ENCODE data around the gene CRBN. TPM values are rescaled to one million over a fixed set of nuclear protein-coding genes. Genes with fewer than 3 reads are reported as not detected.
A peak's percentile ranks its signal among the peaks of the same experiment; 100 is the strongest.

Gene CRBN
- total RNA-seq = 10 to 100 TPM; 39.8 to 42.5 TPM

- H3K36me3 Mint-ChIP-seq = peaks cover 6% of the 10 kb centered on the region
- H3K9me3 Mint-ChIP-seq (ENCODE audit: low read depth) = no peaks in the 10 kb centered on the region
- H3K4me3 Mint-ChIP-seq = peak within 1 kb of the TSS; percentile 84
- CTCF ChIA-PET = interaction anchor here (0.6 to 1.0 kb wide), 4 partner anchors 21 to 73 kb away, joined by 3 to 6 read pairs (median 3); no protein-coding TSS in a partner anchor
- peak; percentile 98 for ATAC-seq
- peak within 1 kb of the TSS; percentile 81 for H3K27ac Mint-ChIP-seq
- peaks cover 44% of the 10 kb centered on the region for H3K4me1 Mint-ChIP-seq
- no peaks in the 10 kb centered on the region for H3K27me3 Mint-ChIP-seq
- peak; percentile 92 for DNase-seq
These were observed at the start of gene CRBN for GRCh38 chr3:3179407-3180094. Gene CRBN (minus strand): TSS chr3:3179691. CDS start chr3:3179687, 4 bp downstream.

- Mint-ChIP-seq H3K27ac (no peak overlapping the region), H3K4me3 (no peak overlapping the region), H3K4me1 (no peaks in the 10 kb centered on the region), H3K27me3 (peaks cover 2% of the 10 kb centered on the region), H3K9me3 (ENCODE audit: low read depth) (no peaks in the 10 kb centered on the region), H3K36me3 (no peaks in the 10 kb centered on the region)
- DNase-seq = no peak
- CTCF ChIA-PET = no interaction called here
- ATAC-seq = no peak
These were observed 48.1 kb upstream of the CRBN start for GRCh38 chr3:3227640-3228039.

- CTCF ChIA-PET = no interaction called here
- no peak overlapping the region for H3K27ac Mint-ChIP-seq
- peaks cover 8% of the 10 kb centered on the region for H3K27me3 Mint-ChIP-seq
- no peaks in the 10 kb centered on the region for H3K4me1 Mint-ChIP-seq
- H3K36me3 Mint-ChIP-seq = no peaks in the 10 kb centered on the region
- H3K9me3 Mint-ChIP-seq (ENCODE audit: low read depth) = no peaks in the 10 kb centered on the region
- DNase-seq = no peak
- no peak for ATAC-seq
- H3K4me3 Mint-ChIP-seq = no peak overlapping the region
These were observed 42.0 kb upstream of the CRBN start for GRCh38 chr3:3221528-3221927.

GRCh38 chr3:3216401-3216800, 36.9 kb upstream of the CRBN start:
- Mint-ChIP-seq H3K27ac (no peak overlapping the region), H3K36me3 (no peaks in the 10 kb centered on the region), H3K9me3 (ENCODE audit: low read depth) (no peaks in the 10 kb centered on the region), H3K27me3 (peaks cover 10% of the 10 kb centered on the region), H3K4me1 (no peaks in the 10 kb centered on the region), H3K4me3 (no peak overlapping the region)
- CTCF ChIA-PET = no interaction called here
- DNase-seq (no peak), ATAC-seq (no peak)

GRCh38 chr3:3212781-3213440, 33.4 kb upstream of the CRBN start:
- Mint-ChIP-seq H3K4me3 (no peak overlapping the region), H3K27ac (no peak overlapping the region)
- CTCF ChIA-PET = no interaction called here

GRCh38 chr3:3209714-3210113, 30.2 kb upstream of the CRBN start:
- Mint-ChIP-seq H3K27me3 (peaks cover 13% of the 10 kb centered on the region), H3K36me3 (no peaks in the 10 kb centered on the region), H3K4me1 (no peaks in the 10 kb centered on the region), H3K4me3 (no peak overlapping the region), H3K27ac (no peak overlapping the region), H3K9me3 (ENCODE audit: low read depth) (no peaks in the 10 kb centered on the region)
- no peak for DNase-seq
- no peak for ATAC-seq
- CTCF ChIA-PET = no interaction called here

More at GRCh38 chr3:3212781-3213440, 33.4 kb upstream of the CRBN start:
- ATAC-seq = no peak
- no peaks in the 10 kb centered on the region for H3K36me3 Mint-ChIP-seq
- no peaks in the 10 kb centered on the region for H3K4me1 Mint-ChIP-seq
- H3K9me3 Mint-ChIP-seq (ENCODE audit: low read depth) = no peaks in the 10 kb centered on the region
- H3K27me3 Mint-ChIP-seq = peaks cover 11% of the 10 kb centered on the region
- no peak for DNase-seq

- ATAC-seq (no peak), DNase-seq (no peak)
- Mint-ChIP-seq H3K27ac (no peak overlapping the region), H3K27me3 (peaks cover 13% of the 10 kb centered on the region), H3K4me3 (no peak overlapping the region), H3K9me3 (ENCODE audit: low read depth) (no peaks in the 10 kb centered on the region), H3K36me3 (no peaks in the 10 kb centered on the region), H3K4me1 (no peaks in the 10 kb centered on the region)
- CTCF ChIA-PET = no interaction called here
These were observed 29.6 kb upstream of the CRBN start for GRCh38 chr3:3209057-3209456.

- Mint-ChIP-seq H3K27ac (no peak overlapping the region), H3K27me3 (peaks cover 2% of the 10 kb centered on the region), H3K36me3 (no peaks in the 10 kb centered on the region), H3K9me3 (ENCODE audit: low read depth) (no peaks in the 10 kb centered on the region), H3K4me3 (no peak overlapping the region), H3K4me1 (peaks cover 17% of the 10 kb centered on the region)
- DNase-seq (no peak), ATAC-seq (peak; percentile 82)
- CTCF ChIA-PET = interaction anchor here (0.7 to 3.3 kb wide), 6 partner anchors 10 to 1070 kb away, joined by 3 to 26 read pairs (median 5); no protein-coding TSS in a partner anchor
These were observed 22.1 kb upstream of the CRBN start for GRCh38 chr3:3201611-3202010.

- no peak for DNase-seq
- Mint-ChIP-seq H3K36me3 (no peaks in the 10 kb centered on the region), H3K4me3 (no peak overlapping the region), H3K27me3 (no peaks in the 10 kb centered on the region), H3K4me1 (peaks cover 17% of the 10 kb centered on the region), H3K9me3 (ENCODE audit: low read depth) (no peaks in the 10 kb centered on the region), H3K27ac (no peak overlapping the region)
- CTCF ChIA-PET = interaction anchor here (0.7 to 3.3 kb wide), 14 partner anchors 9 to 1093 kb away, joined by 3 to 26 read pairs (median 4); no protein-coding TSS in a partner anchor
- ATAC-seq = no peak
These were observed 21.2 kb upstream of the CRBN start for GRCh38 chr3:3200632-3201212.

GRCh38 chr3:3199306-3199705, 19.8 kb upstream of the CRBN start:
- Mint-ChIP-seq H3K4me1 (peaks cover 20% of the 10 kb centered on the region), H3K36me3 (no peaks in the 10 kb centered on the region), H3K4me3 (no peak overlapping the region), H3K27me3 (no peaks in the 10 kb centered on the region), H3K27ac (no peak overlapping the region), H3K9me3 (ENCODE audit: low read depth) (no peaks in the 10 kb centered on the region)
- DNase-seq = no peak
- CTCF ChIA-PET = interaction anchor here (1.4 to 3.3 kb wide), 2 partner anchors 799 to 1091 kb away, joined by 3 to 26 read pairs; no protein-coding TSS in a partner anchor
- ATAC-seq = no peak

- CTCF ChIA-PET = interaction anchor here (0.8 to 1.1 kb wide), 2 partner anchors 802 to 1095 kb away, joined by 3 to 4 read pairs; no protein-coding TSS in a partner anchor
- H3K36me3 Mint-ChIP-seq = no peaks in the 10 kb centered on the region
- H3K9me3 Mint-ChIP-seq (ENCODE audit: low read depth) = no peaks in the 10 kb centered on the region
- H3K4me1 Mint-ChIP-seq = peaks cover 22% of the 10 kb centered on the region
- no peak for ATAC-seq
- H3K4me3 Mint-ChIP-seq = no peak overlapping the region
- DNase-seq = no peak
- no peak overlapping the region for H3K27ac Mint-ChIP-seq
- H3K27me3 Mint-ChIP-seq = no peaks in the 10 kb centered on the region
These were observed 16.8 kb upstream of the CRBN start for GRCh38 chr3:3196148-3196861.

GRCh38 chr3:3194861-3195260, 15.4 kb upstream of the CRBN start:
- DNase-seq (no peak), ATAC-seq (no peak)
- Mint-ChIP-seq H3K9me3 (ENCODE audit: low read depth) (no peaks in the 10 kb centered on the region), H3K27ac (no peak overlapping the region), H3K27me3 (peaks cover 2% of the 10 kb centered on the region), H3K4me3 (no peak overlapping the region), H3K36me3 (no peaks in the 10 kb centered on the region), H3K4me1 (peaks cover 19% of the 10 kb centered on the region)
- CTCF ChIA-PET = interaction anchor here (1.4 kb wide), 1 partner anchor 1095 kb away, joined by 3 read pairs; no protein-coding TSS in a partner anchor

GRCh38 chr3:3192286-3192675, 12.8 kb upstream of the CRBN start:
- CTCF ChIA-PET = interaction anchor here (1.2 kb wide), 1 partner anchor 8 kb away, joined by 7 read pairs; no protein-coding TSS in a partner anchor
- peak; percentile 20 for ATAC-seq
- peaks cover 4% of the 10 kb centered on the region for H3K27me3 Mint-ChIP-seq
- no peak for DNase-seq
- H3K27ac Mint-ChIP-seq = peak overlapping the region; percentile 56
- H3K36me3 Mint-ChIP-seq = no peaks in the 10 kb centered on the region
- no peak overlapping the region for H3K4me3 Mint-ChIP-seq
- peaks cover 19% of the 10 kb centered on the region for H3K4me1 Mint-ChIP-seq
- no peaks in the 10 kb centered on the region for H3K9me3 Mint-ChIP-seq (ENCODE audit: low read depth)
